Endothelial cell of umbilical vein (primary cell): ENCODE results near the gene MRPL2. TPM values are rescaled to one million over a fixed set of nuclear protein-coding genes. Genes with fewer than 3 reads are reported as not detected.

Experiments used
- BruUV-seq: library from RNA; stranded (reverse); fragments of 400-500 nt; replicated peaks from 2 replicates; lab custom pipeline; 2021; lab: Mats Ljungman, UMichigan
- CTCF ChIA-PET: fragments of 300-600, 350-600 bp; sonication (Branson Sonifier 250); formaldehyde crosslinking; loops from one replicate; lab custom pipeline; 2021; ENCODE audit warnings: antibody characterized with exemption, inconsistent platforms; lab: Charles Lee
- POLR2A ChIA-PET: fragments of 300-600, 350-600 bp; sonication (Branson Sonifier 250); formaldehyde crosslinking; loops from one replicate; lab custom pipeline; 2021; ENCODE audit warnings: antibody characterized with exemption, inconsistent platforms; lab: Charles Lee
- DNase-seq: peaks from one replicate; pipeline ENCODE4 v3.0.0-alpha.2; 2011; ENCODE audit warnings: low read depth, low spot score
- FAIRE-seq: peaks from 2 replicates; lab custom pipeline; 2011; peaks lifted over from hg19 to GRCh38; lab: Jason Lieb, UNC
- H2AFZ ChIP-seq: 2 replicates; pipeline ENCODE4 v1.6.0; 2012; ENCODE audit warnings: low read depth, low read length, control low read depth, inconsistent platforms
- H3K27ac ChIP-seq: 2 replicates; pipeline ENCODE4 v1.5.1; 2011; ENCODE audit warnings: low read depth, mild to moderate bottlenecking, control low read depth, low read length, moderate library complexity; ENCODE audit not compliant: insufficient read depth
- H3K27me3 ChIP-seq, 2 experiments: 2 replicates each; pipeline versions ENCODE4 v1.6.0 to v1.6.1; 2011; ENCODE audit warnings: low read length in 2 of 2, mixed read lengths in 1 of 2; ENCODE audit not compliant: control insufficient read depth in 2 of 2, insufficient read depth in 2 of 2
- H3K36me3 ChIP-seq, 2 experiments: 2 replicates in 1 of 2; 3 replicates in 1 of 2; pipeline ENCODE4 v1.5.1; 2011; ENCODE audit warnings: low read length in 2 of 2, mild to moderate bottlenecking in 1 of 2, moderate library complexity in 1 of 2; ENCODE audit not compliant: control insufficient read depth in 2 of 2, insufficient read depth in 2 of 2; ENCODE audit errors: extremely low read depth in 1 of 2
- H3K4me1 ChIP-seq: 3 replicates; pipeline ENCODE4 v1.5.1; 2011; ENCODE audit warnings: mild to moderate bottlenecking, low read length; ENCODE audit not compliant: control insufficient read depth, insufficient read depth; ENCODE audit errors: extremely low read depth
- H3K4me2 ChIP-seq: 2 replicates; pipeline ENCODE4 v1.6.1; 2011; ENCODE audit warnings: low read length, control low read depth, mixed read lengths; ENCODE audit not compliant: insufficient read depth
- H3K4me3 ChIP-seq, 3 experiments: fragments of 200-600 bp in 1 of 3; sonication (generic), shearing (Covaris generic) in 1 of 3; replicated peaks in 1 of 3; 2 replicates each; pipeline ENCODE4 v1.5.1; 2011 to 2016; ENCODE audit warnings: control low read depth in 3 of 3, low read length in 3 of 3, mild to moderate bottlenecking in 2 of 3, inconsistent platforms in 1 of 3, low read depth in 1 of 3, moderate library complexity in 1 of 3; ENCODE audit not compliant: insufficient read depth in 1 of 3
- H3K79me2 ChIP-seq: 2 replicates; pipeline ENCODE4 v1.6.0; 2012; ENCODE audit warnings: low read length, inconsistent platforms; ENCODE audit not compliant: control insufficient read depth, insufficient read depth
- H3K9ac ChIP-seq: replicated peaks from 2 replicates; pipeline ENCODE3; 2011; ENCODE audit warnings: low read length, control low read depth; ENCODE audit not compliant: insufficient read depth; ENCODE audit errors: extremely low read depth
- H3K9me1 ChIP-seq: replicated peaks from 3 replicates; pipeline ENCODE4 v1.6.0; 2011; ENCODE audit warnings: mild to moderate bottlenecking, low read length; ENCODE audit not compliant: control insufficient read depth, insufficient read depth; ENCODE audit errors: extremely low read depth
- H3K9me3 ChIP-seq: replicated peaks from 2 replicates; pipeline ENCODE4 v1.5.1; 2012; ENCODE audit warnings: low read length, inconsistent platforms; ENCODE audit not compliant: control insufficient read depth, insufficient read depth
- H4K20me1 ChIP-seq: replicated peaks from 2 replicates; pipeline ENCODE3; 2011; ENCODE audit warnings: mild to moderate bottlenecking, low read length; ENCODE audit not compliant: control insufficient read depth, insufficient read depth; ENCODE audit errors: extremely low read depth
- GATA2 ChIP-seq: IDR thresholded peaks from 2 replicates; pipeline ENCODE4 v1.7.0; 2011; ENCODE audit warnings: low read depth, mild to moderate bottlenecking, moderate library complexity, mixed read lengths, low read length; ENCODE audit not compliant: insufficient read length, insufficient read depth
- dilution Hi-C: fragments of 300-500 bp; cut with MboI; formaldehyde crosslinking; loops from one replicate; pipeline ENCODE4 v1.15.0; 2019; ENCODE audit warnings: low sequenced_read_pairs; ENCODE audit not compliant: extremely low pct_ligation_motif_present
- intact Hi-C: fragments of 100-400 bp; cut with micrococcal nuclease; formaldehyde crosslinking; loops from one replicate; pipeline ENCODE4 v1.10.0; 2022
- polyA plus RNA-seq, 4 experiments: library from polyadenylated mRNA; depleted of rRNA in 3 of 4; stranded (reverse) in 3 of 4; unstranded in 1 of 4; fragments of >200 nt; gene quantifications; 2 replicates each; pipeline versions ENCODE4 v1.2.1 to v1.2.3, GENCODE V29; 2011 to 2012; ENCODE audit warnings: missing spikeins in 1 of 4
- total RNA-seq: library from RNA; stranded (reverse); gene quantifications from 2 replicates; pipeline ENCODE4 v1.2.3, GENCODE V29; 2021
- TF ChIP-seq, protein P1 (sequence below), 2 donors: IDR thresholded peaks; 1 replicate in 1 of 2; 2 replicates in 1 of 2; pipeline ENCODE4 v1.5.1; 2011; ENCODE audit warnings: low read length in 2 of 2, mild to moderate bottlenecking in 2 of 2, moderate library complexity in 2 of 2, control low read depth in 1 of 2, inconsistent platforms in 1 of 2, low read depth in 1 of 2; ENCODE audit not compliant: insufficient read depth in 1 of 2; ENCODE audit errors: extremely low read depth in 1 of 2
- TF ChIP-seq, protein P2 (sequence below): IDR thresholded peaks from 2 replicates; pipeline ENCODE4 v1.6.1; 2011; ENCODE audit not compliant: insufficient read depth, insufficient read length

Gene MRPL2
- total and polyA plus RNA-seq, 2 donors (not counting 3 experiments of a cell fraction or from before 2014, with no cell fraction given), result 37.6 to 63.6 TPM

DNA sequence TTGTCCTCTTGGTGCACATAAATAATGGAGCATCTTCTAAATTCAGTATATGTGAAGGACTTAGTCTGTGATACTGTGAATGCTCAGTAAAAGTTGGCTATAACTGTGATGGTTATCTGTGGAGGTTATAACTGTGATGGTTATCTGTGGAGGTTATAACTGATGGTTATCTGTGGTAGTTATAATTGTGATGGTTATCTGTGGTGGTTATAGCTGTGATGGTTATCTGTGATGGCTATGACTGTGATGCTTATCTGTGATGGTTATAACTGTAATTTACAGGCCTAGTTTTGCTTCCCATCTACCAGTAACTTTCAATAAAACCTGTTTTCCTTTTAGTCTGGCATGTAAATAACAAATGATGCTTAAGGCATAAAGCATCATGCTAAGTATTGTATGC, 33.4 kb upstream of the MRPL2 start:
- intact Hi-C loops (loop anchor here (5.0 kb wide), 1 partner anchor 1085 kb away; no protein-coding TSS in a partner anchor), dilution Hi-C loops (no loop called here)
- ChIA-PET POLR2A (interaction anchor here (0.6 kb wide), 1 partner anchor 182 kb away, joined by 8 read pairs; no protein-coding TSS in a partner anchor), CTCF (no interaction called here)
- H3K27me3 ChIP-seq, result no peaks in the 10 kb centered on the region
- H4K20me1 ChIP-seq, result no peaks in the 10 kb centered on the region
- DNase-seq, result no peak
- no peak overlapping the region for H3K4me2 ChIP-seq
- H3K9ac ChIP-seq, result no peak overlapping the region
- no peak overlapping the region for H3K4me3 ChIP-seq
- no peak overlapping the region for H3K27ac ChIP-seq
- no peaks in the 10 kb centered on the region for H3K79me2 ChIP-seq
- no peak for FAIRE-seq
- H2AFZ ChIP-seq, result no peak overlapping the region
- no peaks in the 10 kb centered on the region for H3K9me3 ChIP-seq
- no TSS peak for BruUV-seq
- no peaks in the 10 kb centered on the region for H3K36me3 ChIP-seq
- H3K4me1 ChIP-seq, result peaks cover 17% of the 10 kb centered on the region
- no peaks in the 10 kb centered on the region for H3K9me1 ChIP-seq
- peak; percentile 9 for TF ChIP-seq GATA2
- TF ChIP-seq, protein P1, sequence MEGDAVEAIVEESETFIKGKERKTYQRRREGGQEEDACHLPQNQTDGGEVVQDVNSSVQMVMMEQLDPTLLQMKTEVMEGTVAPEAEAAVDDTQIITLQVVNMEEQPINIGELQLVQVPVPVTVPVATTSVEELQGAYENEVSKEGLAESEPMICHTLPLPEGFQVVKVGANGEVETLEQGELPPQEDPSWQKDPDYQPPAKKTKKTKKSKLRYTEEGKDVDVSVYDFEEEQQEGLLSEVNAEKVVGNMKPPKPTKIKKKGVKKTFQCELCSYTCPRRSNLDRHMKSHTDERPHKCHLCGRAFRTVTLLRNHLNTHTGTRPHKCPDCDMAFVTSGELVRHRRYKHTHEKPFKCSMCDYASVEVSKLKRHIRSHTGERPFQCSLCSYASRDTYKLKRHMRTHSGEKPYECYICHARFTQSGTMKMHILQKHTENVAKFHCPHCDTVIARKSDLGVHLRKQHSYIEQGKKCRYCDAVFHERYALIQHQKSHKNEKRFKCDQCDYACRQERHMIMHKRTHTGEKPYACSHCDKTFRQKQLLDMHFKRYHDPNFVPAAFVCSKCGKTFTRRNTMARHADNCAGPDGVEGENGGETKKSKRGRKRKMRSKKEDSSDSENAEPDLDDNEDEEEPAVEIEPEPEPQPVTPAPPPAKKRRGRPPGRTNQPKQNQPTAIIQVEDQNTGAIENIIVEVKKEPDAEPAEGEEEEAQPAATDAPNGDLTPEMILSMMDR (IDR thresholded peaks at IDR 0.05; ENCODE audit: extremely low read depth in 1 of 2, insufficient read depth in 1 of 2, low read depth in 1 of 2, low read length in 2 of 2), result no peak

DNA sequence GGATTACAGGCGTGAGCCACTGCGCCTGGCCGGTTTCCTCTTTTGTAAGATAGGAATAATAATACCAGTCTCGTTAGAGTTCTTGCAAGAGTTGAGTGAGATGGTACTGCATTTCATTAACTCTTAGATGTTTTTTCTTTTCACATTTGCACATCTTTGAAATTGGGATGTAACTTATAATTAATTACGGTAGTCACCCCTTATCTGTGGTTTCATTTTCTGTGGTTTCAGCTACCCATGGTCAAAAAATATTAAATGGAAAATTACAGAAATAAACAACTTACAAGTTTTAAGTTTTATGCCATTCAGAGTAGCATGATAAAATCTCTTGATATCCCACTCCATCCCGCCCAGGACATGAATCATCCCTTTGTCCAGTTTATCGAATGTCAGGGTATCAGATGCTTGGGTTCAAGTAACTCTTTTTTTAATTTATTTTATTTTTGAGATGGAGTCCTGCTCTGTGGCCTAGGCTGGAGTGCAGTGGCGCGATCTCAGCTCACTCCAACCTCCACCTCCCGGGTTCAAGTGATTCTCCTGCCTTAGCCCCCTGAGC, 32.3 kb upstream of the MRPL2 start:
- Histone ChIP-seq H3K27ac (no peak overlapping the region), H3K27me3 (no peaks in the 10 kb centered on the region), H3K36me3 (no peaks in the 10 kb centered on the region), H4K20me1 (no peaks in the 10 kb centered on the region), H3K4me1 (peaks cover 10% of the 10 kb centered on the region), H3K9ac (no peak overlapping the region), H3K9me3 (no peaks in the 10 kb centered on the region), H3K4me2 (peak overlapping the region; percentile 57), H3K4me3 (no peak overlapping the region), H3K79me2 (no peaks in the 10 kb centered on the region), H3K9me1 (no peaks in the 10 kb centered on the region), H2AFZ (no peak overlapping the region)
- ChIA-PET POLR2A (no interaction called here), CTCF (interaction anchor here (1.4 kb wide), 1 partner anchor 52 kb away, joined by 5 read pairs; no protein-coding TSS in a partner anchor)
- FAIRE-seq (no peak), DNase-seq (no peak)
- peak; percentile 29 for TF ChIP-seq GATA2
- TF ChIP-seq, protein P2, sequence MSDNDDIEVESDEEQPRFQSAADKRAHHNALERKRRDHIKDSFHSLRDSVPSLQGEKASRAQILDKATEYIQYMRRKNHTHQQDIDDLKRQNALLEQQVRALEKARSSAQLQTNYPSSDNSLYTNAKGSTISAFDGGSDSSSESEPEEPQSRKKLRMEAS, result no peak
- intact Hi-C loops, result loop anchor here (5.0 kb wide), 1 partner anchor 1084 kb away; no protein-coding TSS in a partner anchor
- no TSS peak for BruUV-seq
- dilution Hi-C loops, result no loop called here
